Measurements from ENCODE around the gene IRF1.

DNA sequence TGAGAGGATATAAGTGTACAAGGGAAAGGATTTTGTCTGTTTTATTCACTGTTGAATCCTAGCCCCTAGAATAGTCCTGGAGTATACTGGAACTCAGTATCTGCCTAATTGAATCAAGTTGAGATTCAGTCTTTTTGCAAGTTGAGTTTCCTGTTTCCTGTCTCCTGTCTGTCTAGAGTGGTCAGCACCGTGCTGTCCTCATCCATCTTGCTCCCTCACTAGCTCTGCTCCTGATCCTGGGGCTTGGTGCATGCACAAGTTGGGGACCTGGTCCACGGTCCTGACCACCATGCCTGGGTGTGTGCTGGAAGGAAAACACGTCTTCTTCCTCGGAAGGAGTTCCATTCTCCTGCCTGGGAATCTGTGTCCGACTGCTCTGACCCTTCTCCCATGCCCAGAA lies 49.6 kb upstream of the IRF1 start:
- TF ChIP-seq, protein P1, sequence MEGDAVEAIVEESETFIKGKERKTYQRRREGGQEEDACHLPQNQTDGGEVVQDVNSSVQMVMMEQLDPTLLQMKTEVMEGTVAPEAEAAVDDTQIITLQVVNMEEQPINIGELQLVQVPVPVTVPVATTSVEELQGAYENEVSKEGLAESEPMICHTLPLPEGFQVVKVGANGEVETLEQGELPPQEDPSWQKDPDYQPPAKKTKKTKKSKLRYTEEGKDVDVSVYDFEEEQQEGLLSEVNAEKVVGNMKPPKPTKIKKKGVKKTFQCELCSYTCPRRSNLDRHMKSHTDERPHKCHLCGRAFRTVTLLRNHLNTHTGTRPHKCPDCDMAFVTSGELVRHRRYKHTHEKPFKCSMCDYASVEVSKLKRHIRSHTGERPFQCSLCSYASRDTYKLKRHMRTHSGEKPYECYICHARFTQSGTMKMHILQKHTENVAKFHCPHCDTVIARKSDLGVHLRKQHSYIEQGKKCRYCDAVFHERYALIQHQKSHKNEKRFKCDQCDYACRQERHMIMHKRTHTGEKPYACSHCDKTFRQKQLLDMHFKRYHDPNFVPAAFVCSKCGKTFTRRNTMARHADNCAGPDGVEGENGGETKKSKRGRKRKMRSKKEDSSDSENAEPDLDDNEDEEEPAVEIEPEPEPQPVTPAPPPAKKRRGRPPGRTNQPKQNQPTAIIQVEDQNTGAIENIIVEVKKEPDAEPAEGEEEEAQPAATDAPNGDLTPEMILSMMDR (IDR thresholded peaks at IDR 0.05): no peak
- TF ChIP-seq POLR2AphosphoS5 (IDR thresholded peaks at IDR 0.05): no peak
- TF ChIP-seq EP300 (IDR thresholded peaks at IDR 0.05): no peak
